Skeletal muscle tissue (tissue), 4 donors: ENCODE measurements around the gene ZNF737. TPM values are rescaled to one million over a fixed set of nuclear protein-coding genes. Genes with fewer than 3 reads are reported as not detected.

Experiments
- H3K27ac ChIP-seq: one replicate; pipeline ENCODE4 v1.7.0; 2013; ENCODE audit warnings: mild to moderate bottlenecking, low read depth, low read length, inconsistent platforms
- H3K27me3 ChIP-seq, 3 donors: one replicate each; pipeline ENCODE4 v1.7.0; 2013; ENCODE audit warnings: low read length in 3 of 3; ENCODE audit not compliant: control insufficient read depth in 3 of 3, insufficient read depth in 3 of 3
- H3K36me3 ChIP-seq, 3 donors: one replicate each; pipeline ENCODE4 v1.7.0; 2013; ENCODE audit warnings: low read length in 3 of 3; ENCODE audit not compliant: control insufficient read depth in 3 of 3, insufficient read depth in 3 of 3
- H3K4me1 ChIP-seq, 3 donors: one replicate each; pipeline ENCODE4 v1.7.0; 2013; ENCODE audit warnings: low read length in 3 of 3, mild to moderate bottlenecking in 3 of 3; ENCODE audit not compliant: control insufficient read depth in 3 of 3, insufficient read depth in 3 of 3
- H3K4me3 ChIP-seq, 3 donors: one replicate each; pipeline ENCODE4 v1.7.0; 2013; ENCODE audit warnings: low read length in 3 of 3
- H3K9ac ChIP-seq, 3 donors: one replicate each; pipeline ENCODE4 v1.7.0; 2013; ENCODE audit warnings: low read length in 3 of 3, mild to moderate bottlenecking in 3 of 3, moderate library complexity in 2 of 3, low read depth in 1 of 3
- H3K9me3 ChIP-seq, 3 donors: one replicate each; pipeline ENCODE4 v1.7.0; 2013; ENCODE audit warnings: low read length in 3 of 3; ENCODE audit not compliant: control insufficient read depth in 3 of 3
- total RNA-seq: library from RNA; depleted of rRNA; stranded (reverse); fragments of >200 nt; gene quantifications from one replicate; pipeline ENCODE4 v1.2.3, GENCODE V29; 2014
- donor health status: Osteomylitis.

Gene ZNF737
- total RNA-seq, 1 donor from 2014 or later = 14.1 TPM

- Histone ChIP-seq H3K9ac (no peak overlapping the region), H3K27me3 (no peaks in the 10 kb centered on the region), H3K4me3 (no peak overlapping the region), H3K27ac (no peak overlapping the region), H3K4me1 (no peaks in the 10 kb centered on the region), H3K9me3 (no peaks in the 10 kb centered on the region), H3K36me3 (no peaks in the 10 kb centered on the region)
Observed at GRCh38 chr19:20513189-20513904, 52.2 kb downstream of the ZNF737 start.

GRCh38 chr19:20503476-20503875, 62.1 kb downstream of the ZNF737 start:
- Histone ChIP-seq H3K9me3 (no peaks in the 10 kb centered on the region), H3K4me1 (no peaks in the 10 kb centered on the region), H3K27ac (no peak overlapping the region), H3K9ac (no peak overlapping the region), H3K4me3 (no peak overlapping the region), H3K36me3 (no peaks in the 10 kb centered on the region), H3K27me3 (no peaks in the 10 kb centered on the region)

Other genes with a start within 250 kb of the ZNF737 start
- gene ZNF626, start 95.8 kb upstream of the ZNF737 start, total RNA-seq = 11.5 TPM
- gene ZNF66, start 210.5 kb upstream of the ZNF737 start, total RNA-seq = 13.6 TPM